B cell (primary cell): Measurements from ENCODE around the gene IRAK2.

Source experiments
- EZH2 ChIP-seq: IDR thresholded peaks from 2 replicates; pipeline ENCODE4 v1.6.1; 2012; ENCODE audit warnings: borderline replicate concordance, low read depth, mild to moderate bottlenecking, moderate library complexity, low read length; ENCODE audit not compliant: insufficient read depth, poor library complexity, severe bottlenecking
- TF ChIP-seq, protein P1 (sequence below): fragments of 200-600 bp; IDR thresholded peaks from one replicate; pipeline ENCODE4 v1.8.0; 2022; ENCODE audit warnings: antibody characterized with exemption, mild to moderate bottlenecking

DNA sequence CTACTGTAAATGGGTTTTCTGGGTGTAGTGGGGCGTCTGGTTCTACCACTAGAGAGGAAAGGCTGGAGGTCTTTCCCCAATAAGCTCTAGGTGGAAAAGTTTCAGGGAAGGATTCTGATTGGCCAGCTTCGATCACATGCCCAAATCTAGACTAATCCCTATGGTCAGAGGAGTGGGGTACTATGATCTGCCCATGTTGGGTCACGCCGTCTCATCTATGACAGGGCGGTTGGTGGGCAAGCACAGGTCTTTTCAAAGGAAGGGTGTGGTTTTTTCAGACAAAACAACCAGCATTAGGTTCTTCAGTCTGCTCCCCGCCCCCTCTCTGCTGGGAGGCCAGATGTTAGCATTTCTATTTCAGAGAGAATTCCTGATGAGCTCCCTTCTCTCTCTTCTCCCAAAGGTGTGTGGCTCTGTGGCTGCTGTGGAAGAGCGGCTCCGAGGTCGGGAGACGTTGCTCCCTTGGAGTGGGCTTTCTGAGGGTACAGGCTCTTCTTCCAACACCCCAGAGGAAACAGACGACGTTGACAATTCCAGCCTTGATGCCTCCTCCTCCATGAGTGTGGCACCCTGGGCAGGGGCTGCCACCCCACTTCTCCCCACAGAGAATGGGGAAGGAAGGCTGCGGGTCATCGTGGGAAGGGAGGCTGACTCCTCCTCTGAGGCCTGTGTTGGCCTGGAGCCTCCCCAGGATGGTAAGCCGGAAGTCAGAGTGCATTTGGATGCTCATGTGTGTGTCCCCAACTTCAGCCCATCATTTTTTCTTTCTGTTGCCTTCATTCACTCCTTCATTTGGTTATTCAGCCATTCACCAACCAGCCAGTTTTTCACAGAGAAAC, 73.8 kb downstream of the IRAK2 start:
- TF ChIP-seq, protein P1, sequence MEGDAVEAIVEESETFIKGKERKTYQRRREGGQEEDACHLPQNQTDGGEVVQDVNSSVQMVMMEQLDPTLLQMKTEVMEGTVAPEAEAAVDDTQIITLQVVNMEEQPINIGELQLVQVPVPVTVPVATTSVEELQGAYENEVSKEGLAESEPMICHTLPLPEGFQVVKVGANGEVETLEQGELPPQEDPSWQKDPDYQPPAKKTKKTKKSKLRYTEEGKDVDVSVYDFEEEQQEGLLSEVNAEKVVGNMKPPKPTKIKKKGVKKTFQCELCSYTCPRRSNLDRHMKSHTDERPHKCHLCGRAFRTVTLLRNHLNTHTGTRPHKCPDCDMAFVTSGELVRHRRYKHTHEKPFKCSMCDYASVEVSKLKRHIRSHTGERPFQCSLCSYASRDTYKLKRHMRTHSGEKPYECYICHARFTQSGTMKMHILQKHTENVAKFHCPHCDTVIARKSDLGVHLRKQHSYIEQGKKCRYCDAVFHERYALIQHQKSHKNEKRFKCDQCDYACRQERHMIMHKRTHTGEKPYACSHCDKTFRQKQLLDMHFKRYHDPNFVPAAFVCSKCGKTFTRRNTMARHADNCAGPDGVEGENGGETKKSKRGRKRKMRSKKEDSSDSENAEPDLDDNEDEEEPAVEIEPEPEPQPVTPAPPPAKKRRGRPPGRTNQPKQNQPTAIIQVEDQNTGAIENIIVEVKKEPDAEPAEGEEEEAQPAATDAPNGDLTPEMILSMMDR = no peak
- TF ChIP-seq EZH2 = no peak
